HG02840 (cell line): ENCODE measurements around the gene SLC32A1.

Source experiments
- ATAC-seq: cut with Tn5 transposase; IDR thresholded peaks from one replicate; pipeline ENCODE4 v1.9.1; 2021; ENCODE audit warnings: mild to moderate bottlenecking, moderate library complexity, moderate number of reproducible peaks; ENCODE audit not compliant: unreplicated experiment, low FRiP score

SLC32A1 gene

DNA sequence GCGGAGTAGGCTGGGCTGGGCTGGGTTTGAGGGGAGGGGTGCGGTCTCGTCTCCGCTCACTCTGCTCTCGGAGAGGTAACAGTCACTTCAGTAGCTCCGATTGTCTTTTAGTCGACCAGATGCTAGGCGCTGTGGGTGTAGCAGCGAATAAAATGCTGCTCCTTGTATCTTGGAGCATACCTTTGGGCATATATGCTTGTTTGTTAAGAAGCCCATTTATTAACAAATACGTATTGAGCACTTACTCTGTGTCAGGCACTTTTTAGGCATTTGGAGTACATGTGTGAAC is 24.5 kb downstream of the SLC32A1 start:
- ATAC-seq: no peak

DNA sequence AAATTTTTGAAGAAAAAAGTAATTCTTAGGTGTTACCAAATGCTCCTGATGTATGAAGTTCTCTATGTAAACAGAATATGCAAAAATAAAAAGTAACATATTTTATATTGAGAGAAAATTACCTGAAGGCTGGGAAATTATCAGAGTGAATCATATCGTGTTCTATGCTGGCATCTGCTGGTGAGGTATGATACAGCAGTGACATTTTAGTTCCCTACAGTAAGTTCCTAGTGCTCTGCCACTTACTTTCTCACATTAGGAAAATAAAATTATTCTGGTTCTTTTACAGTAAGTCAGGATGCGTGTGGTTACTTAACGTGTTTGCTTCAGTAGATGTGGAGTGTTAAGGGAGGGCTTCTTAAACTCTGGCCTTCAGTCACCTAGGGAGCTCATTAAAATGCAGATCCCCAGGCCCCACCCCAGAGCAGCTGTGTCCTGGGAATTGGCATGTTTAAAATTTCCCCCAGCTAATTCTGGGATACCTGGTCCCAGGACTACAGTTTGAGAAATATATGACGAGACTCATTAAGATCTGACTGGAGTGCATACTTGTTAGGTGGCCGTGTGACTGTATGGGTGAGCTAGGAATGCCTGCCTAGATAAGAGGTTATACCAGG is 27.2 kb downstream of the SLC32A1 start:
- ATAC-seq: no peak

DNA sequence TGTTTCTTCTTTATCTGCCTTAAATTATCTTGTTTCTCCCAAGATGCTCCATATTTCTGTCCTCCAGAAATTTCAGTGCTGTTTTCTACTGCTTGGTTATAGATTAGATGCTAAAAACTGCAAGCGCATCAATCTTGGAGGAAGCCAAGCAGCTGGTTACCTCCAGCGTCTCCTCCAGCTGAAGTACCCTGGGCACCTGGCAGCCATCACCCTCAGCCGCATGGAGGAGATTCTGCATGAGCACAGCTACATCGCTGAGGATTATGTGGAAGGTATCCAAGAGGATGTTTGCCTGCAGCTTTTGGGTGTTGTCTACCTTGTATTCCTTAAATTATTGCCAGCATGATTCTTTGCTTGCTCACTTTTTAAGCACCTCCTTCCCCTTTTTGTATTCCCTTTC is 27.7 kb downstream of the SLC32A1 start:
- no peak for ATAC-seq

DNA sequence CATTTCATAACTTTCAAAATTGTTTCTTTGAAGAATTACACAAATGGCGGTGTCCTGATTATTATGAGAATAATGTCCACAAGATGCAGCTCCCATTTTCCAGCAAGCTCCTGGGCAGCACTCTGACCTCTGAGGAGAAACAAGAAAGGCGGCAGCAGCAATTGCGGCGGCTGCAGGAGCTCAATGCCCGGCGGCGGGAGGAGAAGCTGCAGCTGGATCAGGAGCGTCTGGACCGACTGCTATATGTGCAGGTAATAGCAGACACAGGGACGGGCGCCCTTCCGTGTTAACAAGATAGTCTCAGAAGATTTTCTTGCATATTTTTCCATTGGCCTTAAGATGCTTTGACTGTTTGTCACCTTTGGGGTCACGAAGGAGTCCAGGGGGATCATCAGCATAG is 30.6 kb downstream of the SLC32A1 start:
- ATAC-seq: no peak

DNA sequence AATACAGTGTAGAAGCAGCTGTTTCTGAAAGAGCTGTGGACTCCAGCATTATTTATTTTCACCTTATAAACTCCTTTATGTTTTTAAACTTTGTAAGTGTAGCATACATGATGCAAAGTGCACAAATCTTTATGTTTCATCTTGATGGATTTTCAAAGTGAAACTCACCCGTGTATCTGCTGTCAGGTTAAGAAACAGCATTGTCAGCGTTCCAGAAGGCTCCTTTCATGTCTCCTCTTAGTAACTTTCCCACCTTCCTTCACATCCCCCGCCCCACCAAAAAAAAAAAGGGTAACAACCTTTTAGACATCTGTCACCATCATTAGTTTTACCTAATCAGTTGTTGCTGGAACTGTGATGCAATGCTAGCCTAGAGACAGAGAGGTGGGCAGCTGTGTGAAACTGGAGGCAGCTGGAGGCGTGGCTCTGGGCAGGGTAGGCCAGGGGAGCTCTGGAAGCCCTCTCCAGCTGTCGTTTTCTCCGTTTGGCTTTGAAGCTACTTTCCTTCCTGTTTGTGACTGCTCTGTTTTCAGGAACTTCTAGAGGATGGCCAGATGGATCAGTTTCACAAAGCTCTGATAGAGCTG is 31.1 kb downstream of the SLC32A1 start:
- no peak for ATAC-seq

DNA sequence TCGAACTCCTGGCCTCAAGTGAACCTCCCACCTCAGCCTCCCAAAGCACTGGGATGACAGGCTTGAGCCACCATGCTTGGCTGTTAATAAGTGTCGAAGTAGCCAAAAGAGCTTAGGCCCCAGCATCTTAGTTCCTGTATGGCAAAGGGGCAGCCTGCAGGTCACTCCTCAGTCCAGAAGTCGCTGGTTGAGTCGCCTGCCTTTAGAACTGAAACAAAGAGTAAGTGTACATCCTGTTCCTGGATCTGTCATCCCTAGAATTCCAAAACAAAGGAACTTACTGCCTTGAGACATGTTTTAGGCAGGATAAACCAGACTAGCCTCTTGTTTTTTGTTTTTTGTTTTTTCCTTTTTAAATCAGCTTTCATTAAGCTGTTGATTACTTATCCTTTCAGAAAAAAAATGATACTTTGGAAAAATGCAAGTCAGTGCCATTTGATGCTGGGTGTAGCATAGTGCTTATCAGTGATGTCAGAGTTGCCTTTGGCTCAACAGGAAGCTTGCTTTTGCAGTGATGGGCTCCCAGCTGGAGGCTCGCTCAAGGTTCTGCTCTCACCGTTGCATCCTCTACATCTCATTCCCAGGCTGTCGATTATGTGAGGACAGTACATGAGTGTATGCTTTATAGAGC is 33.0 kb downstream of the SLC32A1 start:
- ATAC-seq: no peak

DNA sequence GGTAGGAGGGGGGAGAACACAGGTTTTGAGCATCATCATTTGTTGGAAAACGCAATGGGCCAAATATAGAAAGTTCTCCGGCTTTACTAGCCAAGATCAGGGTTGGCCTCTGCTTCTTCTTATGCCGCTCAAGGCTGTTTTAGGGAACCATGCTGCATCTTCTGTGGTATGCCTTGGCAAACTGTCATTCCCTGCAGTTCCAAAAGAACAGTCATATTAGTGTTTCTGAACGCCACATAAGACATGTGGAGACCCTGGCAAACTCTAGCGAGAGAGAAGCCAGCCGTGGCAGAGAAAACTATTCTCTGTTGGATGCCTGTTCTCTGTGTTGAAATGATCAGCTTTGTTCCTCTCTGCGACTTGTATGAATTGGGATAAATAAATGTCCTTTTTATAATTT is 34.8 kb downstream of the SLC32A1 start:
- ATAC-seq: no peak

DNA sequence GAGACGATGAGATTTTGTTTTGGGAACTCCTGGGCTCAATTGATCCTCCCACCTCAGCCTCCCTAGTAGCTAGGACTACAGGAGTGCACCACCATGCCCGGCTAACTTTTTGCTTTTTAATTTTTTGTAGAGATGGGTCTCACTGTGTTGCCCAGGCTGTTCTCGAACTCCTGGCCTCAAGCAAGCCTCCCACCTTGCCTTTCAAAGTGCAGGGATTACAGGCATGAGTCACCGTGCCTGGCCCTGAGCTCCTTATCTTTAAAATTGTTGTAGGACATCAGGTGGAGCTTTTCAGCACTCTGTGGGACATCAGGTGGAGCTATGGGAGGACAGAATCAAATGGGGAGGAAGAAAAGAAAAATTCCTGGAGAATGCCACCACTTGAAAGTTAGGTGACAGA is 36.7 kb downstream of the SLC32A1 start:
- no peak for ATAC-seq

DNA sequence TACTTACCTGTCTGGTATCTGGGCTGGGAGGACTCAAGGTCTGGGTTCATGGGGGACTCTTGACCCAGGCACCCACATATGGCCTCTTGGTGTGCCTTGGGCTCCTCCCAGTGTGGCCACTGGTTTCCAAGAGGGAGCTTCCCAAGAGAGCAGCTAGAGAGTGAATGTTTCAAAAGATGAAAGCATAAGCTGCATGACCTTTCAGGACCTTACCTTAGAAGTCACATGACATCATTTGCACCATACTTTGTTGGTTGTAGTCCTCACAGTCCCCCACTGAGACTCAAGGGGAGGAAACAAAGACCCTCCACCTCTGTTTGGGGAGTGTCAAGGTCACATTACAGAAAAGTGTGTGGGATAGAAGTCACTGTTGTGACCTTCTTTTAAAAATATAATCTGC is 37.9 kb downstream of the SLC32A1 start:
- ATAC-seq: no peak

DNA sequence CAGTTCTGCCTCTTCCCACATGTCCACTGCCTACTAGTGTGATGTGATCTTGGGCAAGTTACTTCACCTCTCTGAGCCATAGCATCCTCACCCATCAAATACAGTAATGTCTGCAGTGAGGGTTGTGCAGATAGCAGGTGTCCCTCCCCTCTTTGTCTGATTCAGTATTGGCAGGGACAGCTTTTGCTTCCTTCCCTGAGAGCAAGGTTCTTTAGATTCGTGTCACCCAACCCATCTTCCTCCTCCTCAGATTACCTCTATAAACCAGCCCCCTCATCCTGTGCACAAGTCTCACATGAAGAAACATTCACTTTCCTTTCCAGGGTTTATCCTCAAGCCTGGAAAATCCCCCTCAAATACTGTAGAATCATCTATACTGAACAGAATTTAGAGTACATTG is 39.3 kb downstream of the SLC32A1 start:
- no peak for ATAC-seq

DNA sequence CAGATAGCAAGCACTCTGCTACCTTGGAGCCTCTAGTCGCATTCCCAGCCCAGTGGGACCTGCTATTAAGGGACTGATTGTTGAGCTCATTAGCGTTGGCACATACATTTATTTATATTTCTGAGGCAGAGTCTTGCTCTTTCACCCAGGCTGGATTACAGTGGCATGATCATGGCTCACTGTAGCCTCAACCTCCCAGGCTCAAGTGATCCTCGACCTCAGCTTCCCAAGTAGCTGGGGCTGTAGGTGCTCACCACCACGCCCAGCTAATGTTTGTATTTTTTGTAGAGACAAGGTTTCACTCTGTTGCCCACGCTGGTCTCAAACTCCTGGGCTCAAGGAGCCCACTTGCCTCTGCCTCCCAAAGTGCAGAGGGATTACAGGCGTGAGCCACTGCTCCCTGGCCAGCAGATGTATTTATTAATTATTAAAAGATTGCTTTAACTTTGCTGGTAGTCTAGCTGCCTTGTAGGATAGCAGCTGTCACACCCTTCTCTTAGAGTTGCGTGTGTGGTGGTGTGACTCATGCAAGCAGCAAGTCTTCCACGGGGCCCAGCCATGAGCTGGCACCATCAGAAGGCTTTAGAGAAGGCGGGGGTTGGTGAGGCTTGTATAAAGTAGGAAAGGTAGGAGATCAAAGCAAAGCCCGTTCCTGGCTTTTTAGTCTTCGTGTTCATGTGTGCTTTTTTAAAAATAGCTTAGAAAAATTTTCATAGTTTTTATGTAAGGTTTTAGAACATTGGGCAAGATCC is 40.5 kb downstream of the SLC32A1 start:
- no peak for ATAC-seq

DNA sequence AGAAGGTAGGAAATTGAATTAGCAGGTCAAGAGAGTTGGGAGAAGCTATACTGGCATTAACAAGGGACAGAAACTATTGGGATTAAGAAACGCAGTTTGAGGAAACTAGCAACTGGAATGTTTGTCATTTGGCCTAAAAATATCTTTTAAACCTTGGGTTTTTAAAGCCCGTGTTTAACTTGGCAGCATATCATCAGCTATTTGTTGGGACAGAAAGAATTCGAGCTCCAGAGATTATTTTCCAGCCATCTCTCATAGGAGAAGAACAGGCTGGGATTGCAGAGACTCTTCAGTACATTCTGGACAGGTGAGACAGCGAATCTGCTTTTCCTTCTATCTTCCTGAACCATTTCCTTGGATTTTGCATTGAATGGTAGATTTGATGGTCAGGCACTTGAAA is 41.8 kb downstream of the SLC32A1 start:
- no peak for ATAC-seq

DNA sequence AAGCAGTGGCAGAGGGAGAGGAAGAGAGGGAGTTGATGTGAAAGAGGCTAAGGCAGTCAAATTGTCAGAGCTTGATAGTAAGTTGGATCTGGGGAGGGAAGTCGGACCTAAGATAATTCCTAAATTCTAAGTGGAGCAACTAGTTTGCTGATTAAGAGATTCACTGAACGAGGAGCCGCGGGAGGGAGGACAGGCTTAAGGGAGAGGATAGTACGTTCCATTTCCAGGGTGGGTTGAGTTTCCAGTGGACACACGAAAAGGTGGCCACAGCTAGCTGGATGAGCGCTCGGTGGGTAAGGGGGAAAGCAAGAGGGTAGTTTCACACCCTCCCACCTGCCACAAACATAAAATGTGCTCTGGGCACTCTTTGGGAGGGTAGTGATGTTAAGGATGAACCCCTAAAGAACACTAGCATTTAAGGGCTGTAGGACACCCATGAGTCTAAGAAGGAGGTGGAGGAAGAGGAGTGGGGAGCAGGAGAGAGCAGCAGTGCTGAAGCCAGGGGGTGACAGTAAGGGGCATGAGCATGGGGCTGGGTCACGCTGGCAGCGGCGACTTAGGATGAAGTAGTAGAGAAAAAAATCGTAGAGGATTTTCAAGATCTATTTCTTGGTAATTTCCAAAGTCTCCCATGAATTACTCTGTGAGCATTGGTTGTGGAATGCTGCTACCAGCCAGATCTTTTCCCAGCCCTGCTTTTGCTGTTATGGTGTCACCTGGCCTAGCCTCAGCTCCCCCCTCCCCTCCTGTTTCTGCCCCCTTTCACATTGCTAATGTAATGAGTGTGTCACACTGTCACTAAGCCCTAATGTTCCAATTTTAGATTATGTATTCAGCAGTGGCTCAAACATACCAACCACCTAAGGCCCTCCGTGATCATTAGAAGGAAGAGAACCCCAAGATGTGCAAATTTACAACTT is 45.4 kb downstream of the SLC32A1 start:
- no peak for ATAC-seq

DNA sequence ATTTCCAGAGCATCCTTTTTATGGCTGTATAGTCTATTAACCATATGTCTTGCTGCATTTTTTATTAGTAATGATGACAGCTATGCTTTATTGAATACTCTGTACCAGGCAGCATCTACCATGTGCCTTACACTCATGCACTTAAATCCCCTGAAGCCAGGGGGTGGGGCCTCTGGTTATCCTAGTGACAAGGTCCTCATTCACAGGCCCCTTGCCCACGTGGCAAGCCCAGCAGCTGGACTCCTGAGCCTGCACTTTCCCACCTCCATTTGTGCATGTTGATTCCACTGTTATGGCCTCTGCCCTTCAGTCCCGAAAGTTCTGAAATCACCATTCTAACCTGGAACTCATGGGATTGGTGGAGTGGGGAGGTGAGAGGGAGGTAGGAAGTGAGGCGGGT is 46.3 kb downstream of the SLC32A1 start:
- ATAC-seq: no peak

DNA sequence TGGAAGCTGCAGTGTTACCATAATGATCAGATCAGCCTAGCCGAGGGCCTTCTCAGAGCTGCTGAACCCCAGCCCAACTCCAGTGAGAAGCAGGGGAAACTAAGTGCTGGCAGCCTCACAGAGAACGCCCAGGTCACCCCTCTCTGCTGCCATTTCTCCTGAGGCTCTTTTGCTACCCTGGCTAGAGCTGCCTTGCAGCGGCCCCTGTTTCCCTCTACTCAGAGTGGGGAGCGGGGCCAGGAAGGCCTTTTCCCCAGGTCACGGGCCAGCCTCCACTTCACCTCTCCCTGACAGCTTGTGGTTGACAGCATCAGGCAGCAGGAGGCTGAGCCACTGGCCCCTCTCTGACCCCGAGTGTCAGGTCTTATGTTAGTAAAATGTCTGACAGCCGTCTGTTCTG is 46.7 kb downstream of the SLC32A1 start:
- no peak for ATAC-seq

DNA sequence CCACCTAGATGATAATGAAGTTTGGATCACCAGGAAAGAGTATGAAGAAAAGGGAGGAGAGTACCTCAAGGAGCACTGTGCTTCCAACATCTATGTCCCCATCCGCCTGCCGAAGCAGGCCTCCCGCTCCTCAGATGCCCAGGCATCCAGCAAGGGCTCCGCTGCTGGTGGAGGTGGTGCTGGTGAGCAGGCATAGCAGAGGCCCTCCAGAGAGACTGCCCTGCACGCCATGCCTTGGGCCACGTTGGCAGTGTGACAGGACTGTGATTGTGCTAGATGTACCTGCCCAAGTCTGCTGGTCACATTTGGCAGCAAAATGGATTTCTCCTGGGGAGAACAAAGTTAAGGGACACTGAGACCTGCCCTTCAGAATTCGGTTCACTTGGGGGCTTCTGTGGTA is 47.3 kb downstream of the SLC32A1 start:
- no peak for ATAC-seq

DNA sequence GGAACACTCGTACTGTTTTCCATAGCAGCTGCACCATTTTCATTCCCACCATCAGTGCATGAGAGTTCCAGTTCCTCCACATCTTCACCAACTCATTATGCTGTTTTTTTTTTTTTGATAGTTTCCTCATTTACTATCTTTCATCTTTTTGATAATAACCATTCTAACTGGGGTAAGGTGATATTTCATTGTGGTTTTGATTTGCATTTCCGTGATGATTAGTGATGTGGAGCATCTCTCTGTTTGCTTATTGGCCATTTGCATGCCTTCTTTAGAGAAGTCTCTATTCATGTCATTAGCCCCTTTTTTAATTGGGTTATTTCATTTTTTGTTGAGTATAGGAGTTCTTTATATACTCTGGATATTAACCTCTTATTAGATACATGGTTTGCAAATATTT is 49.9 kb downstream of the SLC32A1 start:
- ATAC-seq: no peak

DNA sequence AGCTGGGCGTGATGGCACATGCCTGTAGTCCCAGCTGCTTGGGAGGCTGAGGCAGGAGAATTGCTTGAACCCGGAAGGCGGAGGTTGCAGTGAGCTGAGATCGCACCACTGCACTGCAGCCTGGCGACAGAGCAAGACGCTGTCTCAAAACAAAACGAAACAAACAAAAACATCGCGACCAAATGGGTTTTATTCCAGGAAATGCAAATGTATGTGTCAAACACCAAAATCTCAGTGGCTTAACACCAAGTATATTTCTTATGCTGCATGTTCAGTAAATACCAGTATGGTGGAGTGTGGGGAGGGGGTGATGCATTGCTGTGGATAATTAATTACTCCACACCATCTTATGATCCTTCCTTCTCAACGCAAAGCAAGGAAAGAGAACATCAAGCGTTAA is 52.1 kb downstream of the SLC32A1 start:
- no peak for ATAC-seq
